ENCODE data around the gene COL23A1. TPM values are rescaled to one million over a fixed set of nuclear protein-coding genes. Genes with fewer than 3 reads are reported as not detected.

COL23A1 gene
- total and polyA plus RNA-seq, 2 experiments from 2014 or later = 4.8 to 8.2 TPM

- no peak for TF ChIP-seq CTCF (conservative IDR thresholded peaks at IDR 0.05; ENCODE audit: low read depth in 2 of 2)
- TF ChIP-seq ZNF114 (CRISPR knock-in tag; IDR thresholded peaks at IDR 0.05) = no peak
- TF ChIP-seq POLR2AphosphoS5 (IDR thresholded peaks at IDR 0.05; ENCODE audit: low read depth) = no peak
- no peak for TF ChIP-seq ETS1 (IDR thresholded peaks at IDR 0.05)
These were observed 208.1 kb downstream of the COL23A1 start (continued) for GRCh38 chr5:178381921-178382695.

GRCh38 chr5:178381206-178381605 lies 209.0 kb downstream of the COL23A1 start:
- Mint-ChIP-seq H3K36me3 (ENCODE audit: low read depth) (no peaks in the 10 kb centered on the region; the same call in 2 of the 3 replicates), H3K9me3 (no peaks in the 10 kb centered on the region), H3K27ac (no peak overlapping the region), H3K4me3 (no peak overlapping the region), H3K27me3 (ENCODE audit: insufficient read depth, low read depth, poor library complexity) (peaks cover 7% of the 10 kb centered on the region), H3K4me1 (peaks cover 36% of the 10 kb centered on the region)
- TF ChIP-seq NANOG (IDR thresholded peaks at IDR 0.05; ENCODE audit: borderline replicate concordance) (no peak), ETS1 (IDR thresholded peaks at IDR 0.05) (no peak), REST (IDR thresholded peaks at IDR 0.05; ENCODE audit: unreplicated experiment) (no peak), JUNB (IDR thresholded peaks at IDR 0.05; ENCODE audit: unreplicated experiment) (no peak), STAT1 (IDR thresholded peaks at IDR 0.05; ENCODE audit: unreplicated experiment) (no peak), EZH2phosphoT487 (IDR thresholded peaks at IDR 0.05; ENCODE audit: unreplicated experiment) (no peak), ZNF331 (CRISPR knock-in tag; IDR thresholded peaks at IDR 0.05; ENCODE audit: low read depth) (no peak), EZH2 (IDR thresholded peaks at IDR 0.05; ENCODE audit: low read depth, unreplicated experiment) (no peak), ZNF114 (CRISPR knock-in tag; IDR thresholded peaks at IDR 0.05) (no peak)
- H3K36me3 ChIP-seq (ENCODE audit: insufficient read depth) = no peaks in the 10 kb centered on the region
- no peaks in the 10 kb centered on the region for H3K9me2 ChIP-seq (ENCODE audit: insufficient read depth)
- H3K27me3 ChIP-seq (ENCODE audit: insufficient read depth) = no peaks in the 10 kb centered on the region
- H3F3A ChIP-seq (replicated peaks; ENCODE audit: low read depth) = no peaks in the 10 kb centered on the region
- DNase-seq (ENCODE audit: low spot score) (no peak), ATAC-seq (no peak)
- no peak overlapping the region for H3K4me3 ChIP-seq
- no peaks in the 10 kb centered on the region; the same call in 1 of the 2 replicates for H3K4me1 ChIP-seq (ENCODE audit: insufficient read depth)
- no peaks in the 10 kb centered on the region for H4K20me1 ChIP-seq (replicated peaks; ENCODE audit: insufficient read depth)
- no peak overlapping the region for H3K4me2 ChIP-seq
- no peak overlapping the region for H3K27ac ChIP-seq (ENCODE audit: low read depth)
- H2AFZ ChIP-seq = no peak overlapping the region
- no peaks in the 10 kb centered on the region for H3K79me2 ChIP-seq (replicated peaks; ENCODE audit: insufficient read depth)

All from GM23338 (cell line).